ENCODE results near the gene EXOC3.

The EXOC3 gene

DNA sequence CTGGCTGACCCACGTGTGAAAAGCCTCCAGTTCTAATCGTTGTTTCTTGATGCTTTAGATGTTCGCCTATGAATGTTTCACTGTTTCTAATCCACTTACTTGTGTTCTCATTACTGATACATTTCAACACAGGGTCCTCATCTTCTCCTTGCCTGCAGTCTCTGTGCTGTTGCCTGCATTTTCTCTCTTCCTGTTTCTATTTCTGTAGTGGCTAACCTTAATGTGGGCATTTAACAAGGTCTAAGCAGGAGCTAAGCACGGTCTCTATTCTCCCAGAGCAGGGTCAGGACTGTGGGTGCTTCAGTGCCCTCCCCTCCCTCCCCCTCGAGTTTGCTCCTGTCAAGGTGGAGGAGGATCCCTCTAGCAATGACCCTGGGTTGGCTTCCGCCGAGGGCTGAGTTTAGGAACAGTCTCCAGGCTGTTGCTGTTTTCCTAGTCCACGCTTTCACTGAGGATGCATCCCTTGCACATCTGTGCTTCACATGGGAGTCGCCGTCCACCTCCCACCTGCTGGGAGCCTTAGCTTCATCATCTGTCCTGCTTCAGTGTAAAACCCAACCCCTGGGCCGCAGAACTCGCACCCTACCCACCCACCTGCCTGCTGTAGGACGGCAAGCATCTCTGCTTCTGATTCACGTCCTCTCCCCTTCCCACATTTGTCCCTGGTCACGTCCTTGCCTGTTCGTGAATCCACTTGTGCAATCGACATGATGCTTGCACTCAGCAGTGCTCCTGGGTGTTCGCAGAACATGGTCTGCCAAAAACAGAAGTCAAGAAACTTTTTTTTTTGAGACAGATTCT is 2.4 kb upstream of the EXOC3 start:
- DNase-seq, result no peak

- DNase-seq, result no peak
Measured at GRCh38 chr5:441996-442334, 1.0 kb upstream of the EXOC3 start.

DNA sequence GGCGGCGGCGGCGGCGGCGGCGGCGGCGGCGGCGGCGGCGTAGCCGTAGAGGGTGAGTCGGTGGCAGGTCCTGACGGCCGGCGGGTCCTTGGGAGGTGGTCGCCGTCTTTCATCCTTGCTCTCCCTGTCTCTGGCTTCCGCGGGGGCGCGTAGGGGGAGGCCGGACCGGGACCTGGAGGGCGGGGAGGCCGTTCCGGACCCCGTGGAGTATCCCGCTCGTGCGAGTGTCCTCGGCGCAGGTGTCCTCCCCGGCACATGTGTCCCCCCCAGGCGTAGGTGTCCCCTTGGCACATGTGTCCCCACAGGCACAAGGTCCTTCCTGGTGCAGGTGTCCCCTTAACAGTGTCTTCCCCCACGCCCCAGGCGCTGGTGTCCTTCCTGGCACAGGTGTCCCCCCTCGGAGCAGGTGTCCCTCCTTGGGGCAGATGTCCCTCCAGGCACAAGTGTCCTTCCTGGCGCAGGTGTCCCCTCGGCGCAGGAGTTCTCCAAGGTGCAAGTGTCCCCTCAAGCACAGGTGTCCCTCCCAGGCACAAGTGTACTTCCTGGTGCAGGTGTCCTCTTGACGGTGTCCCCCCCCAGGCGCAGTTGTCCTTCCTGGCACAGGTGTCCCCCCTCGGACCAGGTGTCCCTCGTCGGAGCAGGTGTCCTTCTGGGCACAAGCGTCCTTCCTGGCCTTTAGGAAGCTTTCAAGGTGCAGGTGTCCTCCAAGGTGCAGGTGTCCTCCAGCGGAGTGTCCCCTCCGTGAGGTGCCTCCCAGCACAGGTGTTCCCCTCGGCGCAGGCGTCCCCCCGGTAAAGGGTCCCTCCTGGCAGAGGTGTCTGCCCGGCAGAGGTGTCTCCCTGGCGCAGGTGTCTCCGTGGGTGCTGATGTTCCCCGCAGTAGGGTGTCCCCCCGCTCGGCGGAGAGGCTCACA is 519 bp downstream of the EXOC3 start:
- no peak for DNase-seq

DNA sequence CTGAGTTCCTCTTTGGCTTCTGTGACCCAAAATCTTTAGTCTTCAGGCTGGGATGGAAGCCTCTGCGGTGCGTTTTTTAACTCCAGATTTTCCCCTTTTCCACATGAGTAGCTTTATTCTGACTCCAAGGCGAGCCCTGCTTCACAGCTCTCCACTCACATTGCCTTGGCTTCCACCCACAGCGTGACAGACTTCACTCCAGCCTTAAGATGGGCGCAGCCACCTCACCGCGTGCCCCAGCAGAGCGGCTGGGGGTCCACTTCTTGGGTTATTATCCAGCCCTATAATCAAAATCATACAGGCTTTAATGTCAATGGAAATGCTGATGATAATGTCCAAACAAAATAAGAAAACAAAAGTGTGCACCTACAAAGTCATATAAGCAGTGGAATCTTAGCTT is 1.2 kb downstream of the EXOC3 start:
- no peak for DNase-seq

DNA sequence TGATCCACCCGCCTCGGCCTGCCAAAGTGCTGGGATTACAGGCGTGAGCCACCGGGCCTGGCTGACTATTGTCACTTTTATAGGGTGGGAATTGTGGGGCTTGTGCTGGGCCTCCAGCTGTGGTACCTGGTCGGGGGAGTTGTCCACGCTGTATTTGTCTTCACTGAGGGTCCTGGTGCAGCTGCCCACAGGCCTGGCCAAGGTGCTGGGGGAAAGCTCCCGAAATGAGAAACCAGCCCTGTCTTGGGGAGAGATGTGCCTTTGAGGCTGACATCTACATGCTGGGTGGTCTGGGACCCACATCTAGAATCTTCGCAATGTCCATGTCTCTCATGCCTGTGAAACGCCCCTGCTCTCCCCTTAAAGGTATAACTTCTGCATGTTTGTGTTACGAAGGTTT is 2.6 kb downstream of the EXOC3 start:
- DNase-seq, result no peak

DNA sequence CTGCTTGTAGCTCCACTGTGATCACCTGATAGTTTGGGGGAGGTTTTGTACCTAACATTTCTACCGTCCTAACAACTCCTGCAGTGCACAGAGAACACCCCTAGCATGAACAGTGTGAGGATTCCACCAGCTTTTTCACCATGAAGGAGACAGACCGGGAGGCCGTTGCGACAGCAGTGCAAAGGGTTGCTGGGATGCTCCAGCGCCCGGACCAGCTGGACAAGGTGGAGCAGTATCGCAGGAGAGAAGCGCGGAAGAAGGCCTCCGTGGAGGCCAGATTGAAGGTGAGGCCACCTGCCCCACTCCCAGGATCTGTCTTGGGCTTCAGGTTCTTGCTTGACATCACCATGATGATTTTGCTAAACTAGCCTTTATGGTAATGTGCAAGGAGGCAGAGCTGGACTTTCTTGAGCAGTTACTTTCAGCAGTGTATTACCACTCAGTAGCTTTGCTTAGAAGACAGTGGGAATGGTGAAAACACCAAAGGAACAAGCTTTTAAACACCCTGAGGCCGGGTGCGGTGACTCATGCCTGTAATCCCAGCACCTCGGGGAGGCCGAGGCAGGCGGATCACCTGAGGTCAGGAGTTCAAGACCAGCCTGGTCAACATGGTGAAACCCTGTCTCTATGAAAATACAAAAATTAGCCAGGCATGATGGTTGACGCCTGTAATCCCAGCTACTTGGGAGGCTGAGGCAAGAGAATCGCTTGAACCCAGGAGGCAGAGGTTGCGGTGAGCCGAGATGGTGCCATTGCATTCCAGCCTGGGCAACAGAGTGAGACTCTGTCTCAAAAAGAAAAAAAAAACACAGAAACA is 3.3 kb downstream of the EXOC3 start:
- no peak for DNase-seq

DNA sequence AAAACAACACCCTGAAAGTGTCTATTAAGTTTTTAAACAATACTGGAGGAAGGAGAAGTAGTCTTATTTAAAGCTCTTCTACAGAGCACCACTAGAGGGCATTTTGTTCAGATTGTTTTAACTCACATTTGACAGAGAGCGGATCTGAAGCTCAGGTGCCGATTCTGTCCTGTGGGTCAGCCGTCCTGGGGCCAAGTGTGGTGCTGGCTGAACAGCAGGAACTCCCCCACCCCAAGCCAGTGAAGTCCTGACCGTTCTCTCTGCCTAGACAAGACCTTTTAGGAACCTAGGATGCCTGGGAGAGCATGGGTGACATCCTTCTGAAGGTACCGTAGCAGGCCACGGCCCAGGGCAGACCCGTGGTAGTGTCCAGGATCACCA is 3.9 kb downstream of the EXOC3 start:
- DNase-seq, result no peak

DNA sequence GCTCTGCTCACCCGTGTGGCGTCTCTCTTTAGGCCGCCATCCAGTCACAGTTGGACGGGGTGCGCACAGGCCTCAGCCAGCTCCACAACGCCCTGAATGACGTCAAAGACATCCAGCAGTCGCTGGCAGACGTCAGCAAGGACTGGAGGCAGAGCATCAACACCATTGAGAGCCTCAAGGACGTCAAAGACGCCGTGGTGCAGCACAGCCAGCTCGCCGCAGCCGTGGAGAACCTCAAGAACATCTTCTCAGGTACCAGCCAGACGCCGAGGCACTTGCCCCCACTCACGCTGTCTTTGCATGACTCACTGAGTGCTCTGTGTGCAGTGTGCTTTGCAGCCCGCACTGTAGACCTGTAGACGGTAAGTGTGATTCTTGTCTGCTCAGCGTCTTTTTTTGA is 4.5 kb downstream of the EXOC3 start:
- DNase-seq, result no peak

- DNase-seq, result no peak
Measured at GRCh38 chr5:448061-448765, 5.2 kb downstream of the EXOC3 start.

DNA sequence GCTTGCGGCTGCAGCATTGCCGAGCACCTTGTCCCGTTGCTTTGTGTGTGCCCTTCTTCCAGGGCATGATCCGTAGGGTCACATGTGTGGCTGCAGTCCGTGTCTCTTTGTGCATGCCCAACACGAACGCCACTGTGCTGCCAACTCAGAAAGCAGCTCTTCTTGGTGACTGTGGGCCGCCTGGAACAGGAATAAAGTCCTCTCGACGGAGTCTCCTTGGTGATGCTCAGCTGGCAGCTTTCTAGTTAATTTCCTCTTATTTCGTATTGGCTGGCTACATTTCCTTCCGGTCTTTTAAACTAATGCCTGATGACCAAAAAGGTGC is 5.8 kb downstream of the EXOC3 start:
- DNase-seq, result no peak

DNA sequence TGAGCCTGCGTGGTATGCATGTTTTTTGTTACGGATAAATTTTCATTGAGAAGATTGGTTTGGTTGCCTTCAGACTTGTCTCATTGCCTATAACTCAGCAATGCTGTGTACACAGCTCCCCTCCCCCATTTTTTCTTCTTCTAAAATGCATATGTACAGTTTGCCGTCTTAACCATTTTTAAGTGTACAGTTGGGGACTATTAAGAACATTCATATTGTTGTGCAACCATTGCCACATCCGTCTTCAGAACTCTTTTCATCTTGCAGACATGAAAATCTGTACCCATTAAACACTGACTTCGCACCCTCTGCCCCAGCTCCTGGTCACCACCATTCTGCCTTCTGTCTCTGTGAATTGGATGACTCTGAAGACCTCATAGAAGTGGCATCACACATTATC is 6.2 kb downstream of the EXOC3 start:
- DNase-seq, result no peak

- DNase-seq, result no peak
Measured at GRCh38 chr5:451587-452458, 8.8 kb downstream of the EXOC3 start.

DNA sequence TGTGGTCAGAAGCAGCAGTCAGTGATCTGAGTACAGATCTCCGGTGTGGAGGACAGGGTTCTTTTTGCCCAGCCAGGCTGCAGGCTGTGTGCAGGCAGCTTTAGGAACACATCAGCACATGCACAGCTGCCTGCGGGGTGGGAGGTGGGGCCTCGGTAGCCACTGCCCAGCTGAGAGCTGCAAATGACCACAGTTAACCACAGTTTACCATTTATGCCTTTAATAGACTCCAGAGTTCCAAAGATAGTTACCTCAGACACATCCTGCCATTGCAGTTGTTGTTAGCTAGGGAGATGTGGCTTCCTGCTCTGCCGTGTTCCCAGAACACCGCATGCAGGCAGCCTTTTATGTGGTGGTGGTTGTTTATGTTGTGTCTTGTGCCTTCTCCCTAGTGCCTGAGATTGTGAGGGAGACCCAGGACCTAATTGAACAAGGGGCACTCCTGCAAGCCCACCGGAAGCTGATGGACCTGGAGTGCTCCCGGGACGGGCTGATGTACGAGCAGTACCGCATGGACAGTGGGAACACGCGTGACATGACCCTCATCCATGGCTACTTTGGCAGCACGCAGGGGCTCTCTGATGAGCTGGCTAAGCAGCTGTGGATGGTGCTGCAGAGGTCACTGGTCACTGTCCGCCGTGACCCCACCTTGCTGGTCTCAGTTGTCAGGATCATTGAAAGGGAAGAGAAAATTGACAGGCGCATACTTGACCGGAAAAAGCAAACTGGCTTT is 10.2 kb downstream of the EXOC3 start:
- no peak for DNase-seq

DNA sequence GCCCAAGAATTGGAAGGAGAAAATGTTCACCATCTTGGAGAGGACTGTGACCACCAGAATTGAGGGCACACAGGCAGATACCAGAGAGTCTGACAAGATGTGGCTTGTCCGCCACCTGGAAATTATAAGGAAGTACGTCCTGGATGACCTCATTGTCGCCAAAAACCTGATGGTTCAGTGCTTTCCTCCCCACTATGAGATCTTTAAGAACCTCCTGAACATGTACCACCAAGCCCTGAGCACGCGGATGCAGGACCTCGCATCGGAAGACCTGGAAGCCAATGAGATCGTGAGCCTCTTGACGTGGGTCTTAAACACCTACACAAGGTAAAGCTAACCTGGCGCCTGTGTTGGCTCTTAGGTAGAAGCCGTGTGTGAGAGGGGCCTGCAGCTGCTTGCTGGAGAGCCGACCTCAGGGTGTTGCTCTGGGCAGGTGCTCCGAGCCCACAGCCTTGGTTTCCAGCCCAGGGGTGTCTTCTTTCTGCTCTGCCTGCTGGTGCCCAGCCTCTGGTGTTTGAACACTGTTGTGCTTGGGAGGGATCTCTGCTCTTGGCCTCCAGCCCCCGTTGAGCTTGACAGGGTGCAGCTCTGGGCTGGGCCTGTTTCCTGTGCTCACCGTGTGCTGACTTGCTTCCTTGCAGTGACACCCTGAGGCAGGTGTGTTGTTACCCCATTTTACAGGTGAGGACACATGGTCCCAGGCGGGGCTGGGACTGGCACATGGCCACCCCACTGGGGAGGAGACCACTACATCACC is 10.9 kb downstream of the EXOC3 start:
- DNase-seq, result peak; percentile 18

DNA sequence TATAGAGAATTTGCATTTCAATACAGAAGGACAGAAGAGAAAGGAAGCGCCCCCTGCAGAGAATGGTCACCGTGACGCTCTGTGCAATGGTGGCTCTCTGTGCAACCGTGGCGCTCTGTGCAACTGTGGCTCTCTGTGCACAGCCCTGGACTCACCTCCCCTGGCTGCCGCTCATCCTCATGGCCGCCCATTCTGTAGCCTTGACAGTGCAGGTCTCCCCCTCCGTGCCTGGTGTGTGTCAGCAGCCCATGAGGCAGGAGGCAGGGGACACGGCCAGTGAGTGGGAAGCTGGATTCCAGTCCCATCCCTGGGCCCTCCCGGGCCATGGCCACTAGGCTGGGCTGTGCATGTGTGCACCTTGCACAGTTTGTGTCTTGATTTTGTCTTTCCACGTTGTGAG is 12.0 kb downstream of the EXOC3 start:
- DNase-seq, result no peak

DNA sequence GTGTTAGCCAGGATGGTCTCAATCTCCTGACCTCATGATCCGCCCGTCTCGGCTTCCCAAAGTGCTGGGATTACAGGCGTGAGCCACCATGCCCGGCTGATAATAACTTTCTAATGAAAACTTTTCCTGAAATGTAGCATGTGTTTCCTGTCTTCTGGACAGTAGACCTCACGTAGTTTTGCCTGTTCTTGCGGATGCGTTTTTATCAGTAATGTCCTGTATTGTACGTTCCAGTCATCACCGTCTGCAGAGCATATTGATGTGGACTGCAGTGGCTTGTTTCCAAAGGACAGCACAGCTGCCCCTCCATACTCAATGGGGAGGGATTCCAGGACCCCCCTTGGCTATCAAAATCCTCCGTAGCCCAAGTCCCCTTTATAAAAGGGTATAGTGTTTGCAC is 12.8 kb downstream of the EXOC3 start:
- no peak for DNase-seq

GRCh38 chr5:456351-457194 is 13.6 kb downstream of the EXOC3 start:
- no peak for DNase-seq

DNA sequence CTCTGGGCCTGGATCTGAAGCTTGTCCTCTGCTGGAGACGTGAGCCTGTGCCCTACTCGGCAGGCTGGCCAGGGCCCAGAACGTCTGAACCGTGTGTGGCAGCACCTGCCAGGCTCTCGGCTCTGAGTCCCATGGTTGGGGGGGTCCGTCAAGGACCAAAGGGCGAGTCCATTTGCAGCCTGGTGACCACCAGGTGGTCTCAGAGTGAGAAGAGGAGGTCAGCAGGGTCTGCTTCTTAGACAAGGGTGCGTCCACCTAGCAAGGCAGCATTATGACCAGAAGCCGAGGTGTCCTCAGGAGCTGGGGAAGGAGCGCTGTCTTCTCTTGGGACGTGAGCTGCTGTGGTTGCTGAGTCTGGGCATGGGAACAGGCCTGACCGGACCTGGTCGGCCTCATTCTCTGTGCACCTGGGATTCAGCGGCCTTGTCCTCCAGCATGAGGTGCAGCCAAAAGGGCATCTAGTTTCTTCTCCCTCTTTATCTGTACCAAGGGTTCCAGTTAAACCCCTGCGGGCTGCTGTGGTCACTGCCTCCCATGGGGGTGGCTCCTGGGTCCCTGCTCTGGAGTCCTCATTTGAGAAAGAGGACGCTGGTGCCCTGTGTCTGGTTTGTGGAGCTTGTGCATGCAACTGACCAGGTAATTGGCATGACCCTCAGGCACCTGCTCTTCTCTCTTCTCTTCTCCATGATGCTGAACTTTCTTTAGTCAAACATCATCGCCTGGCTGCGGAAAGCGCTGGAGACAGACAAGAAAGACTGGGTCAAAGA is 14.4 kb downstream of the EXOC3 start:
- no peak for DNase-seq
